ENCODE results near the gene SPDYE3.
"Not testable (repeated sequence)": the region's sequence is repeated elsewhere in the genome, so short reads cannot be mapped to it uniquely, and the experiment has no call there.

Gene SPDYE3

GRCh38 chr7:100324194-100324593, 16.7 kb downstream of the SPDYE3 start:
- DNase-seq (ENCODE audit: low read depth); H3K4me3 ChIP-seq (ENCODE audit: control insufficient read depth, low read depth, low read length): not testable (repeated sequence)

- H3K4me3 ChIP-seq (ENCODE audit: control insufficient read depth, low read depth, low read length); DNase-seq (ENCODE audit: low read depth): not testable (repeated sequence)
Measured at GRCh38 chr7:100325671-100326070, 18.2 kb downstream of the SPDYE3 start.

GRCh38 chr7:100326914-100327313, 19.4 kb downstream of the SPDYE3 start:
- not testable (repeated sequence) for DNase-seq (ENCODE audit: low read depth); H3K4me3 ChIP-seq (ENCODE audit: control insufficient read depth, low read depth, low read length)

GRCh38 chr7:100335566-100336466, 28.3 kb downstream of the SPDYE3 start:
- peak overlapping the region; percentile 74 for H3K4me3 ChIP-seq (ENCODE audit: control insufficient read depth, low read depth, low read length)
- peak; percentile 58 for DNase-seq (ENCODE audit: low read depth)

GRCh38 chr7:100338083-100338696, 30.7 kb downstream of the SPDYE3 start:
- H3K4me3 ChIP-seq (ENCODE audit: control insufficient read depth, low read depth, low read length) = not testable (repeated sequence)

GRCh38 chr7:100341286-100341685, 33.8 kb downstream of the SPDYE3 start:
- H3K4me3 ChIP-seq (ENCODE audit: control insufficient read depth, low read depth, low read length); DNase-seq (ENCODE audit: low read depth): not testable (repeated sequence)

More at GRCh38 chr7:100338083-100338696, 30.7 kb downstream of the SPDYE3 start:
- not testable (repeated sequence) for DNase-seq (ENCODE audit: low read depth)

- no peak overlapping the region for H3K4me3 ChIP-seq (ENCODE audit: control insufficient read depth, low read depth, low read length)
- no peak for DNase-seq (ENCODE audit: low read depth)
- no peak for TF ChIP-seq CTCF (IDR thresholded peaks at IDR 0.05; ENCODE audit: control insufficient read depth, insufficient read depth, low read depth, low read length, missing control alignments)
Measured at GRCh38 chr7:100342765-100343164, 35.3 kb downstream of the SPDYE3 start.

GRCh38 chr7:100344124-100344559, 36.6 kb downstream of the SPDYE3 start:
- not testable (repeated sequence) for H3K4me3 ChIP-seq (ENCODE audit: control insufficient read depth, low read depth, low read length); DNase-seq (ENCODE audit: low read depth)

- H3K4me3 ChIP-seq (ENCODE audit: control insufficient read depth, low read depth, low read length); DNase-seq (ENCODE audit: low read depth): not testable (repeated sequence)
- peak; percentile 42 for TF ChIP-seq CTCF (IDR thresholded peaks at IDR 0.05; ENCODE audit: control insufficient read depth, insufficient read depth, low read depth, low read length, missing control alignments)
Measured at GRCh38 chr7:100344560-100345287, 37.2 kb downstream of the SPDYE3 start.

GRCh38 chr7:100345288-100345672, 37.8 kb downstream of the SPDYE3 start:
- peak; percentile 43 for TF ChIP-seq CTCF (IDR thresholded peaks at IDR 0.05; ENCODE audit: control insufficient read depth, insufficient read depth, low read depth, low read length, missing control alignments)
- H3K4me3 ChIP-seq (ENCODE audit: control insufficient read depth, low read depth, low read length); DNase-seq (ENCODE audit: low read depth): not testable (repeated sequence)
